Gastroesophageal sphincter (tissue), 3 donors: ENCODE results near the gene GIMAP4.

Experiments
- CTCF ChIP-seq, 4 experiments: fragments of 200-600 bp in 2 of 4; fragments of 450-650 bp in 2 of 4; sonication (generic) in 1 of 4; IDR thresholded peaks; one replicate each; pipeline ENCODE4 v1.5.1; 2017 to 2019; ENCODE audit warnings: antibody characterized with exemption in 4 of 4, mild to moderate bottlenecking in 2 of 4, moderate library complexity in 2 of 4
- EP300 ChIP-seq: sonication (generic); formaldehyde crosslinking; IDR thresholded peaks from one replicate; pipeline ENCODE4 v1.6.1; 2017; ENCODE audit warnings: antibody characterized with exemption, mild to moderate bottlenecking

- TF ChIP-seq CTCF (IDR thresholded peaks at IDR 0.05) (no peak), EP300 (no peak)
Observed at GRCh38 chr7:150567871-150568301, 696 bp downstream of the GIMAP4 start.
